OCI-LY3 (cell line): ENCODE results near the gene PANX2.
"Not testable (repeated sequence)": the region's sequence is repeated elsewhere in the genome, so short reads cannot be mapped to it uniquely, and the experiment has no call there.

Source experiments
- H2AFZ ChIP-seq: fragments of 200-600, 300-600 bp; shearing (Covaris generic); 2 replicates; pipeline ENCODE4 v1.6.0; 2014; ENCODE audit warnings: antibody characterized with exemption, low read depth, low read length
- H3K27ac ChIP-seq: fragments of 200-600, 300-600 bp; sonication (generic); 2 replicates; pipeline ENCODE4 v1.5.1; 2014; ENCODE audit warnings: mild to moderate bottlenecking, low read length, moderate library complexity, mixed read lengths
- H3K27me3 ChIP-seq: fragments of 200-600, 300-600 bp; sonication (generic); 2 replicates; pipeline ENCODE4 v1.6.1; 2014; ENCODE audit warnings: low read depth, low read length, mixed read lengths
- H3K36me3 ChIP-seq: fragments of 200-600, 300-600 bp; sonication (generic); replicated peaks from 2 replicates; pipeline ENCODE3; 2014; ENCODE audit warnings: low read depth, low read length, mixed read lengths
- H3K4me1 ChIP-seq: fragments of 300-600, 200-600 bp; sonication (generic); 2 replicates; pipeline ENCODE4 v1.6.1; 2014; ENCODE audit warnings: low read length, mixed read lengths
- H3K4me2 ChIP-seq: fragments of 200-600, 300-600 bp; sonication (generic); 2 replicates; pipeline ENCODE4 v1.6.1; 2014; ENCODE audit warnings: low read length, mixed read lengths
- H3K4me3 ChIP-seq: fragments of 300-600, 200-600 bp; sonication (generic); 2 replicates; pipeline ENCODE4 v1.5.1; 2014; ENCODE audit warnings: antibody characterized with exemption, mild to moderate bottlenecking, low read length, moderate library complexity
- H3K79me2 ChIP-seq: fragments of 300-600, 200-600 bp; shearing (Covaris generic); 2 replicates; pipeline ENCODE4 v1.6.1; 2014; ENCODE audit warnings: mild to moderate bottlenecking, low read length, mixed read lengths
- H3K9ac ChIP-seq: fragments of 300-600, 200-600 bp; shearing (Covaris generic); 2 replicates; pipeline ENCODE4 v1.6.0; 2014; ENCODE audit warnings: mild to moderate bottlenecking, low read length, moderate library complexity
- H3K9me3 ChIP-seq: fragments of 200-600, 300-600 bp; shearing (Covaris generic); 2 replicates; pipeline ENCODE4 v1.6.1; 2014; ENCODE audit warnings: low read length, mixed read lengths; ENCODE audit not compliant: insufficient read depth
- H4K20me1 ChIP-seq: fragments of 200-600, 300-600 bp; sonication (generic); 2 replicates; pipeline ENCODE4 v1.6.1; 2016; ENCODE audit warnings: low read length, mixed read lengths; ENCODE audit not compliant: insufficient read depth
- EZH2phosphoT487 ChIP-seq: fragments of 200-600 bp; shearing (Covaris generic); IDR thresholded peaks from 2 replicates; pipeline ENCODE4 v1.6.1; 2018; ENCODE audit warnings: antibody characterized with exemption, mixed run types, low read depth
- TF ChIP-seq, protein P1 (sequence below): fragments of 200-600, 300-600 bp; sonication (generic); IDR thresholded peaks from 2 replicates; pipeline ENCODE4 v1.5.1; 2014; ENCODE audit warnings: antibody characterized with exemption, low read length, low read depth

The PANX2 gene

DNA sequence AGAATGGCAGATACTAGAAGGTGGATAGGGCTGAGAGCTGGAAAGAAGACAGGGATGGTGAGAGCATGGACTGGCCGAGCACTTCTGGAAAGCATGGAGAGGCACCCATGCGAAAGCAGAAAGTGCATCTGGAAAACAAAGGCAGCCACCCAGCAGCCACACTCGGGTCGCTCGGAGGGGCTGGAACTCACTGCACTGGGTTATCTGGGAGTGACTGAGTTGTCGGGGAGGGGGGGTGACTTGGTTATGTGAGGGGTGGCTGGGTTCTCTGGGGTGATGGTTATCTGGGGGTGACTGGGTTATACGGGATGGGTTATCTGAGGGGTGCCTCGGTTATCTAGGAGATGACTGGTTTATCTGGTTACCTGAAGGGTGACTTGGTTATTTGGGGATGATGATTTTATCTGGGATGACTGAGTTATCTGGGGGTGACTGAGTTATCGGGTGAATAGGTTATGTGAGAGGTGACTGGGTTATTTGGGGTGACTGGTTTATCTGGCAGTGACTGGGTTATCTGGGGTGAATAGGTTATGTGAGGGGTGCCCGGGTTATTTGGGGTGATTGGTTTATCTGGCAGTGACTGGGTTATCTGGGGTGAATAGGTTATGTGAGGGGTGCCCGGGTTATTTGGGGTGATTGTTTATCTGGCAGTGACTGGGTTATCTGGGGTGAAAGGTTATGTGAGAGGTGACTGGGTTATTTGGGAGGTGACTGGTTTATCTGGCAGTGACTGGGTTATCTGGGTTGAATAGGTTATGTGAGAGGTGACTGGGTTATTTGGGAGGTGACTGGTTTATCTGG, 2.6 kb upstream of the PANX2 start:
- Histone ChIP-seq H3K4me2 (no peak overlapping the region), H4K20me1 (no peaks in the 10 kb centered on the region), H3K4me1 (peaks cover 18% of the 10 kb centered on the region; the same call in 1 of the 2 replicates), H3K79me2 (no peaks in the 10 kb centered on the region), H3K27me3 (peaks cover 7% of the 10 kb centered on the region; the same call in 1 of the 2 replicates), H3K9ac (no peak overlapping the region), H2AFZ (no peak overlapping the region), H3K4me3 (no peak overlapping the region), H3K27ac (no peak overlapping the region), H3K36me3 (no peaks in the 10 kb centered on the region), H3K9me3 (no peaks in the 10 kb centered on the region)
- TF ChIP-seq EZH2phosphoT487, result no peak
- TF ChIP-seq, protein P1, sequence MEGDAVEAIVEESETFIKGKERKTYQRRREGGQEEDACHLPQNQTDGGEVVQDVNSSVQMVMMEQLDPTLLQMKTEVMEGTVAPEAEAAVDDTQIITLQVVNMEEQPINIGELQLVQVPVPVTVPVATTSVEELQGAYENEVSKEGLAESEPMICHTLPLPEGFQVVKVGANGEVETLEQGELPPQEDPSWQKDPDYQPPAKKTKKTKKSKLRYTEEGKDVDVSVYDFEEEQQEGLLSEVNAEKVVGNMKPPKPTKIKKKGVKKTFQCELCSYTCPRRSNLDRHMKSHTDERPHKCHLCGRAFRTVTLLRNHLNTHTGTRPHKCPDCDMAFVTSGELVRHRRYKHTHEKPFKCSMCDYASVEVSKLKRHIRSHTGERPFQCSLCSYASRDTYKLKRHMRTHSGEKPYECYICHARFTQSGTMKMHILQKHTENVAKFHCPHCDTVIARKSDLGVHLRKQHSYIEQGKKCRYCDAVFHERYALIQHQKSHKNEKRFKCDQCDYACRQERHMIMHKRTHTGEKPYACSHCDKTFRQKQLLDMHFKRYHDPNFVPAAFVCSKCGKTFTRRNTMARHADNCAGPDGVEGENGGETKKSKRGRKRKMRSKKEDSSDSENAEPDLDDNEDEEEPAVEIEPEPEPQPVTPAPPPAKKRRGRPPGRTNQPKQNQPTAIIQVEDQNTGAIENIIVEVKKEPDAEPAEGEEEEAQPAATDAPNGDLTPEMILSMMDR, result no peak

DNA sequence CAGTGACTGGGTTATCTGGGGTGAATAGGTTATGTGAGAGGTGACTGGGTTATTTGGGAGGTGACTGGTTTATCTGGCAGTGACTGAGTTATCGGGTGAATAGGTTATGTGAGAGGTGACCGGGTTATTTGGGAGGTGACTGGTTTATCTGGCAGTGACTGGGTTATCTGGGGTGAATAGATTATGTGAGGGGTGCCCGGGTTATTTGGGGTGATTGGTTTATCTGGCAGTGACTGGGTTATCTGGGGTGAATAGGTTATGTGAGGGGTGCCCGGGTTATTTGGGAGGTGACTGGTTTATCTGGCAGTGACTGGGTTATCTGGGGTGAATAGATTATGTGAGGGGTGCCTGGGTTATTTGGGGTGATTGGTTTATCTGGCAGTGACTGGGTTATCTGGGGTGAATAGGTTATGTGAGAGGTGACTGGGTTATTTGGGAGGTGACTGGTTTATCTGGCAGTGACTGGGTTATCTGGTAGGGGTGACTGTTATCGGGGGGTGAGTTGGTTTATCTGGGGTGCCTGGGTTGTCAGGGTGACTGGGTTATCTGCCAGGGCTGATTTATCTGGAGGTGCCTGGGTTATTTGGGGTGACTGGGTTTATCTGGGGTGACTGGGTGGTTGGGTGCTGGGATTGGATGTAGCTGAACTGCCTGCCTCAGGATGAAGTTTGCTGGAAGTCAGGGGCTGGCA, 1.9 kb upstream of the PANX2 start:
- not testable (repeated sequence) for H3K4me3 ChIP-seq, H3K9ac ChIP-seq, H3K27me3 ChIP-seq, H3K4me2 ChIP-seq, H4K20me1 ChIP-seq, H3K9me3 ChIP-seq, H3K27ac ChIP-seq, H3K36me3 ChIP-seq, H2AFZ ChIP-seq, H3K79me2 ChIP-seq
- peaks cover 24% of the 10 kb centered on the region for H3K4me1 ChIP-seq

DNA sequence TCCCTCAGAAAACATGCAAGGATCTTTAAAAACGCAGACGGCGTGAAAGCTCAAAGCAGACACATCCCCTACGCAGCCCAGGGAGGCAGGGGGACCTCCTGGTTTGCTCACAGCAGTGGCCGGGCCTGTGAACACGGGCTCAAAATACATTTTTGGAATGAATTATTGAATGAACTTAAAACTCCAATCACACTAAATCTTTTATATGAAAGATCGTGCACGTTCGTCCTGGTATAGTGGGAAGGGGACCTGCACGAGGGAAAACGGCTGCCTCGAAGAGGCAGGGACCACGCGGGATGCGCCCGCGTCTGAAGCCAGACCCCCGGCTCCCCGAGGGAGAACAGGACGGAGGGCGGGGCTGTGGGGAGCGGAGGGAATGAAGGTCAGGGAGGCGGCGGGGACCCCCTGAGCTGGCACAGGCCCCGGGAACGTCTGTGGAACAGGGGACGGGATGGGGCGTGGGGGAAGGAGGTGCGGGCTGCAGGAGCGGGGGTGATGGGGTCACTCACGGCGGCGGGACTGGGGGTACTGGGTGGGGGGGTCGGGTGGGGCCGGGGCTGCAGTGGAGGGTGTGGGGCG, 1.3 kb upstream of the PANX2 start:
- peak overlapping the region; percentile 51 for H3K4me2 ChIP-seq
- no peaks in the 10 kb centered on the region for H4K20me1 ChIP-seq
- no peaks in the 10 kb centered on the region for H3K9me3 ChIP-seq
- no peak overlapping the region for H2AFZ ChIP-seq
- H3K27me3 ChIP-seq, result peaks cover 7% of the 10 kb centered on the region; the same call in 1 of the 2 replicates
- TF ChIP-seq, protein P1, result no peak
- TF ChIP-seq EZH2phosphoT487, result no peak
- peaks cover 23% of the 10 kb centered on the region for H3K4me1 ChIP-seq
- no peaks in the 10 kb centered on the region for H3K36me3 ChIP-seq
- no peak overlapping the region for H3K27ac ChIP-seq
- no peaks in the 10 kb centered on the region for H3K79me2 ChIP-seq
- H3K4me3 ChIP-seq, result peak overlapping the region; percentile 70
- H3K9ac ChIP-seq, result 0 out of 2 replicates have a peak overlapping the region, but pooled peaks have one; percentile 47

DNA sequence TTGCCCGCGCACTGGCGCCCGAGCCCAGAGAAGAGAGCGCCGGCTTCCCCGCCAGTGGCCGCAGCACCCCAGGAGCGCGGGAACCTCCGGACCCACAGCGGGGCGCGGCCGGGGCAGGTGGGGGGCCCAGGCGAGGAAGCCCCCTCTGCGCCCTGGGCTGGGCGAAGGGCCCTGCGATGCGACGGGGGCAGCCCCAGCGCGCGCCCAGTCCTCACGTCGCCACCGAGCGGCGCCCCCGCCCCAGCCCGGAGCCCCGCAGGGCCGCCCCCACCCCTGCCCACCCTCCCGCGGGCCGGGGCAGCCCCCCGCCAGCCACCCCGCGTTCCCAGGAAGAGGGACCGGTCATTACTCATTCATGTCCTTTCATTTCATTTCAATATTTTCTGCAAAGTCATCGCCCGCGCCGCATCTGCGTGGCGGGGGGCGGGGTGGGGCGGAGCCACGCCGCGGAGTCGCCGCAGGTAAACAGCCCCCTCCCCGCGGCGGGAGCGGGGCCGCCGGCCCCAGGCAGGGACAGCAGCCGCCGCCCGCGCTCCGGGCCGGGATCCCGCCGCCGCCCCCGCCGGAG, 673 bp upstream of the PANX2 start:
- Histone ChIP-seq H3K9me3 (no peaks in the 10 kb centered on the region), H2AFZ (no peak overlapping the region), H3K27ac (no peak overlapping the region), H3K79me2 (no peaks in the 10 kb centered on the region), H4K20me1 (no peaks in the 10 kb centered on the region), H3K27me3 (peaks cover 7% of the 10 kb centered on the region; the same call in 1 of the 2 replicates), H3K9ac (peak overlapping the region; percentile 47; the same call in 1 of the 2 replicates), H3K4me1 (peaks cover 21% of the 10 kb centered on the region), H3K36me3 (no peaks in the 10 kb centered on the region), H3K4me3 (peak overlapping the region; percentile 70), H3K4me2 (peak overlapping the region; percentile 51)
- no peak for TF ChIP-seq EZH2phosphoT487
- TF ChIP-seq, protein P1, result no peak
